Thoracic aorta (tissue), 2 donors: Measurements from ENCODE around the gene MAP1B. TPM values are rescaled to one million over a fixed set of nuclear protein-coding genes. Genes with fewer than 3 reads are reported as not detected.

Experiments used
- ATAC-seq: fragments of 150-250 bp; one replicate; pipeline ENCODE4 v1.8.0; 2017; ENCODE audit warnings: low read depth; ENCODE audit not compliant: insufficient number of reproducible peaks, low FRiP score
- DNase-seq: peaks from one replicate; pipeline ENCODE4 v3.0.0-alpha.2; 2020; ENCODE audit warnings: low spot score
- H3K27ac ChIP-seq, 2 donors: fragments of 200-600 bp; sonication (generic); 1 replicate in 1 of 2; 2 replicates in 1 of 2; pipeline ENCODE4 v1.5.1; 2016; ENCODE audit warnings: mild to moderate bottlenecking in 2 of 2, moderate library complexity in 2 of 2
- H3K27me3 ChIP-seq: fragments of 200-600 bp; sonication (generic); replicated peaks from 2 replicates; pipeline ENCODE4 v1.6.0; 2016; ENCODE audit warnings: mild to moderate bottlenecking; ENCODE audit not compliant: insufficient read depth
- H3K36me3 ChIP-seq: fragments of 200-600 bp; sonication (generic); one replicate; pipeline ENCODE4 v1.5.1; 2016
- H3K4me1 ChIP-seq, 2 donors: fragments of 200-600 bp; sonication (generic); 1 replicate in 1 of 2; 2 replicates in 1 of 2; pipeline versions ENCODE4 v1.5.1 to v1.6.0; 2016; ENCODE audit warnings: low read depth in 2 of 2, mild to moderate bottlenecking in 1 of 2; ENCODE audit not compliant: control insufficient read depth in 1 of 2
- H3K4me3 ChIP-seq: fragments of 200-600 bp; sonication (generic); 2 replicates; pipeline ENCODE4 v1.5.1; 2016; ENCODE audit warnings: mild to moderate bottlenecking
- H3K9me3 ChIP-seq: fragments of 200-600 bp; sonication (generic); 2 replicates; pipeline ENCODE4 v1.5.1; 2016
- total RNA-seq, 2 donors: library from RNA; depleted of rRNA; stranded (reverse); fragments of >200 nt; gene quantifications; one replicate each; pipeline versions ENCODE4 v1.1.0 to v1.2.3, GENCODE V29; 2016
- TF ChIP-seq, protein P1 (sequence below): fragments of 200-600 bp; sonication (generic); IDR thresholded peaks from one replicate; pipeline ENCODE4 v1.5.1; 2019; ENCODE audit warnings: antibody characterized with exemption

Gene MAP1B
- total RNA-seq, 2 donors from 2014 or later: 616 to 1,045 TPM

DNA sequence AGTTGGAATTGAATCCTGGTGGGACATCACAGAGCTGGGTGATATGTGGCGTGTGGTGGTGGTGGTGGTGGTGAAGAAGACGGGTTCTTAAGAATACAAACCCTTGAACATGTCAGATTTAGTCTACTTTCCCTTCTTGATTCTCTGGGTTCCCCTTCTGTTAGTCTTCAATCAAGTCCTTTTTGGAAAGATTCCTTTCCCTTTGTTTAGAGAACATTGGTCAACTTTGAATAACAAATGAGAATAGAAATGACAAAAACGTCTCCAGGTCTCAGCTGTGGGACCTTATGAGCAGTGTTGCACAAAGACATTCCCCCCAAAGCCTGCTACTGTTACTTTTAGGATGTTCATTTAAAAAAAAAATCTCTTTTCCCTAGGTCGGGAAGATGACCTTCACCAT lies 46.3 kb downstream of the MAP1B start:
- DNase-seq (no peak), ATAC-seq (no peak)
- Histone ChIP-seq H3K27ac (peak overlapping the region; percentile 90 to 97), H3K4me1 (peaks cover 62 to 100% of the 10 kb centered on the region in 2 donors), H3K27me3 (no peaks in the 10 kb centered on the region), H3K36me3 (peaks cover 3% of the 10 kb centered on the region), H3K9me3 (no peaks in the 10 kb centered on the region), H3K4me3 (no peak overlapping the region)
- TF ChIP-seq, protein P1, sequence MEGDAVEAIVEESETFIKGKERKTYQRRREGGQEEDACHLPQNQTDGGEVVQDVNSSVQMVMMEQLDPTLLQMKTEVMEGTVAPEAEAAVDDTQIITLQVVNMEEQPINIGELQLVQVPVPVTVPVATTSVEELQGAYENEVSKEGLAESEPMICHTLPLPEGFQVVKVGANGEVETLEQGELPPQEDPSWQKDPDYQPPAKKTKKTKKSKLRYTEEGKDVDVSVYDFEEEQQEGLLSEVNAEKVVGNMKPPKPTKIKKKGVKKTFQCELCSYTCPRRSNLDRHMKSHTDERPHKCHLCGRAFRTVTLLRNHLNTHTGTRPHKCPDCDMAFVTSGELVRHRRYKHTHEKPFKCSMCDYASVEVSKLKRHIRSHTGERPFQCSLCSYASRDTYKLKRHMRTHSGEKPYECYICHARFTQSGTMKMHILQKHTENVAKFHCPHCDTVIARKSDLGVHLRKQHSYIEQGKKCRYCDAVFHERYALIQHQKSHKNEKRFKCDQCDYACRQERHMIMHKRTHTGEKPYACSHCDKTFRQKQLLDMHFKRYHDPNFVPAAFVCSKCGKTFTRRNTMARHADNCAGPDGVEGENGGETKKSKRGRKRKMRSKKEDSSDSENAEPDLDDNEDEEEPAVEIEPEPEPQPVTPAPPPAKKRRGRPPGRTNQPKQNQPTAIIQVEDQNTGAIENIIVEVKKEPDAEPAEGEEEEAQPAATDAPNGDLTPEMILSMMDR: no peak

DNA sequence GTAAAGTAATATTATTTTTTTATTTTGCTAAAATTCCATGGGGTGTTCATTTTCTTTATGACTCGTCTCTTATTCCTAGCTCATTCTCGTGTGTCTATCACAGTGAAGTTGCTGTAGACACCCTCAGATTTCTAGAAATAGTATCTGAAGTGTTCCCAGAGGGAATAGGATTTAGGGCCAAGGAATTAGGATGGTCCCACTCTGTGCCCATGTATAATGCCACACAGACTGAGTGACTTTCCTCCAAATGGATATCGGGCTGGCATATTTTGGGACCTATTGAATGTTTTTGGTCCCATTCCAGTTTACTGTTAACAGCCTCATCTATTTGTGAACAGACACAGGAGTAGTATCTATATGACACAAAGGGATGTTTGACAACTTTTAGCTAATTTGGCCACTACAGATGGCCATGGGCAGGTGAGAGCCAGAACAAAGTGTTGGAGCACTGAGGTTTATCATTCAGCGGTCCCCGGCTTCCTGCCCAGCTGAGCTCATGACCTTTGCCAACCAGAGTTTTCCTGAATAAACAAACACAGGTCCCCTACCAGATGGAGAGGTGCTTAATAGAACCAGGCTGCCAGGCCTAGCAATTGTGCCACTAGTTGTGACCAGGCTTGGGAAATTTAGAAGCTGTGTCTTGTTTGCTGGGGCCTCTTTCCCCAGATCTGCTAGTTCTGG lies 46.9 kb downstream of the MAP1B start:
- Histone ChIP-seq H3K4me3 (no peak overlapping the region), H3K27ac (peak overlapping the region; percentile 90 to 97), H3K27me3 (no peaks in the 10 kb centered on the region), H3K36me3 (no peaks in the 10 kb centered on the region), H3K9me3 (no peaks in the 10 kb centered on the region), H3K4me1 (peaks cover 55 to 100% of the 10 kb centered on the region in 2 donors)
- TF ChIP-seq, protein P1: no peak
- ATAC-seq (no peak), DNase-seq (no peak)

DNA sequence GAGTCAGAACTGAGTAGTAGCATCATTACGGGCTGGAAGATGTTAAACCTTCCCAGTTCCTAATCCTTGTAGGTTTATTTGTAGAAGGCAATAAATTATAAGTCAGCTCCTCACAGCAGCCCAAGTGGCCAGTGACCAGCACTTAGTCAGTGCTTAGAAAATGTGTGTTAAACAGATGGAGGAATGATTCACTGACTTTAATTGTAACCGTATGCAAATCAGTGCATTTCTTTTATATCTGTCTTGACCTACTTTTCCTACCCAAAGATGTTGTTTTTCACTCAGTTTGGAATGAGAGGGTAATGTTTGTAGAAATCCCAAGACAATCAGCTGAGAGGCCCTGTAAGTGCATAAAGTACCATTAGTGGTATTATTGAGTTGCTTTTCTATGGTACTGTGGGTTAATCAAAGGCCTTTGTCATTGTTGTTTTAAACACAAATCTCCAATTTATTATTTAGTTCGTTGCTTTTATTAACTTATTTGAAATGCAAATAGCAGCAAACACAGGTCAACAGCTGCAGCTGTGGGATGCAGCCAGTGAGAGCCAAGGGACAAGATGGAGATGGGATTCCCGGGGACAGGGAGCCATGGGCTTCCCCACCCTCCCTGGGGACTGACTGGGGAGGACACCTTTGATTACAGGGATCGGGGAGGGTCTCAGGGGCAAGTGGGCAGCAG lies 49.8 kb downstream of the MAP1B start:
- ATAC-seq (no peak), DNase-seq (no peak)
- Histone ChIP-seq H3K27ac (peak overlapping the region; percentile 90 to 97), H3K27me3 (no peaks in the 10 kb centered on the region), H3K36me3 (no peaks in the 10 kb centered on the region), H3K4me3 (no peak overlapping the region), H3K4me1 (peaks cover 47 to 100% of the 10 kb centered on the region in 2 donors), H3K9me3 (no peaks in the 10 kb centered on the region)
- TF ChIP-seq, protein P1: no peak

DNA sequence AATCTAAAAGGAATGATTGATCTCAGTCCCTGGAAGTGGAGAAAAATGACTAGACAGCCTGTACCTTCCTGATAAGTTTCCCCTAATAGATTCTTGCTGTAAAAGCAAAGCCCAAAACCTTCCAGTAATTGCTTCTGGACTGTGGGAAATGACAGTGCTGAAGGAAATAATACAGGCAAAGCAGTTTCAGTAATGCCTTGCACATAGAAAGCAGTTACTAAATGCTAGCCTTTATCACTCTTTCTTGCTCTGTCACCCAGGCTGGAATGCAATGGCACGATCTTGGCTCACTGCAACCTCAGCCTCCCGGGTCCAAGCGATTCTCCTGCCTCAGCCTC lies 50.3 kb downstream of the MAP1B start:
- ATAC-seq: no peak
- H3K4me1 ChIP-seq: peaks cover 46 to 100% of the 10 kb centered on the region in 2 donors
- H3K27ac ChIP-seq: peak overlapping the region; percentile 90 to 97
- no peak for DNase-seq
- no peak overlapping the region for H3K4me3 ChIP-seq
- H3K27me3 ChIP-seq: no peaks in the 10 kb centered on the region
- H3K9me3 ChIP-seq: no peaks in the 10 kb centered on the region
- no peaks in the 10 kb centered on the region for H3K36me3 ChIP-seq
- TF ChIP-seq, protein P1: no peak

DNA sequence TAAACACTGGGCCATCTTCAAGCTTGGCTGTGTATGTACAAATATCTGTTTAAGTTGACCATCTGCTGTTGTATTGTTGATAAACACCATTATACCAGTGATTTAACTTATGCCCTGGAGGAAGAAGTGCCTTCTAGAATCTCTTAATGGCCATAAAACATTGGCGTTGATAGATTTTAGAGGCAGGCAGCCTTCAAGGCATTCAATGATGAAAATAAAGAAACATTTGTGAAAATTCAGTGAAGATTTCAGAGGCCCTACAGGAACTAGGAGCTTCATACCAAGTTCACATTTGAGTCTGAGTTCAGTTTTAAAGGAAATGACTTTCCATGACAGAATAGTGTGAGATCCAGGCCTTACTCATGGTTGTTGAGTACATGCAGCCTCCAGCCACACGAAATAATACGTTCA lies 52.2 kb downstream of the MAP1B start:
- Histone ChIP-seq H3K36me3 (no peaks in the 10 kb centered on the region), H3K4me1 (peaks cover 40 to 100% of the 10 kb centered on the region in 2 donors), H3K27me3 (no peaks in the 10 kb centered on the region), H3K27ac (peak overlapping the region; percentile 77 to 97), H3K4me3 (no peak overlapping the region), H3K9me3 (no peaks in the 10 kb centered on the region)
- no peak for ATAC-seq
- DNase-seq: no peak
- TF ChIP-seq, protein P1: no peak
